GM23248 (cell line): Measurements from ENCODE around the gene C3orf18. TPM values are rescaled to one million over a fixed set of nuclear protein-coding genes. Genes with fewer than 3 reads are reported as not detected.
A peak's percentile ranks its signal among the peaks of the same experiment; 100 is the strongest.

Source experiments
- DNase-seq: peaks from one replicate; pipeline ENCODE4 v3.0.0-alpha.2; 2015
- H2AFZ ChIP-seq: fragments of 200-600 bp; sonication (generic); 2 replicates; pipeline ENCODE4 v1.6.1; 2016; ENCODE audit warnings: antibody characterized with exemption
- H3F3A ChIP-seq: fragments of 200-600 bp; sonication (generic); 2 replicates; pipeline ENCODE4 v1.6.1; 2016; ENCODE audit warnings: mild to moderate bottlenecking, antibody characterized with exemption, mixed run types; ENCODE audit not compliant: insufficient read depth
- H3K27ac ChIP-seq: fragments of 200-600 bp; sonication (generic); 2 replicates; pipeline ENCODE4 v1.5.1; 2016; ENCODE audit warnings: mild to moderate bottlenecking
- H3K27me3 ChIP-seq: fragments of 200-600 bp; sonication (generic); replicated peaks from 2 replicates; pipeline ENCODE4 v1.6.1; 2016; ENCODE audit warnings: mild to moderate bottlenecking; ENCODE audit not compliant: insufficient read depth
- H3K36me3 ChIP-seq: fragments of 200-600 bp; sonication (generic); 2 replicates; pipeline ENCODE4 v1.6.1; 2016; ENCODE audit warnings: low read depth, mild to moderate bottlenecking
- H3K4me1 ChIP-seq: fragments of 200-600 bp; sonication (generic); 2 replicates; pipeline ENCODE4 v1.6.1; 2016; ENCODE audit warnings: mild to moderate bottlenecking; ENCODE audit not compliant: insufficient read depth
- H3K4me2 ChIP-seq: fragments of 200-600 bp; sonication (generic); one replicate; pipeline ENCODE4 v1.6.1; 2016; ENCODE audit warnings: mild to moderate bottlenecking; ENCODE audit not compliant: unreplicated experiment
- H3K4me3 ChIP-seq: fragments of 200-600 bp; sonication (generic); 2 replicates; pipeline ENCODE4 v1.5.1; 2016; ENCODE audit warnings: mild to moderate bottlenecking
- H3K79me2 ChIP-seq: fragments of 200-600 bp; sonication (generic); 2 replicates; pipeline ENCODE4 v1.6.1; 2016; ENCODE audit warnings: mild to moderate bottlenecking; ENCODE audit not compliant: insufficient read depth
- H3K9ac ChIP-seq: fragments of 200-600 bp; sonication (generic); 2 replicates; pipeline ENCODE4 v1.6.1; 2016; ENCODE audit warnings: mild to moderate bottlenecking
- H3K9me2 ChIP-seq: fragments of 200-600 bp; sonication (generic); 2 replicates; pipeline ENCODE4 v1.6.1; 2016; ENCODE audit warnings: mixed run types, mild to moderate bottlenecking, moderate library complexity; ENCODE audit not compliant: insufficient read depth
- H3K9me3 ChIP-seq: fragments of 200-600 bp; sonication (generic); one replicate; pipeline ENCODE4 v1.6.1; 2017; ENCODE audit warnings: low read depth
- H4K20me1 ChIP-seq: fragments of 200-600 bp; sonication (generic); 2 replicates; pipeline ENCODE4 v1.6.0; 2016; ENCODE audit not compliant: insufficient read depth
- EZH2 ChIP-seq: fragments of 200-600 bp; sonication (generic); IDR thresholded peaks from 2 replicates; pipeline ENCODE4 v1.6.1; 2018; ENCODE audit warnings: antibody characterized with exemption, mild to moderate bottlenecking; ENCODE audit not compliant: insufficient read depth, poor library complexity, severe bottlenecking
- EZH2phosphoT487 ChIP-seq: fragments of 200-600 bp; sonication (generic); IDR thresholded peaks from 2 replicates; pipeline ENCODE4 v1.6.1; 2018; ENCODE audit warnings: antibody characterized with exemption, moderate library complexity, mild to moderate bottlenecking, low read depth; ENCODE audit not compliant: insufficient read depth
- WGBS, 2 experiments: methylation state at CpG; one replicate each; pipeline ENCODE4 v1.1.6; 2015 to 2017; ENCODE audit warnings: low lambda C conversion rate in 2 of 2, low coverage in 1 of 2; ENCODE audit errors: missing lambda C conversion rate in 2 of 2; 5-methylcytosine and 5-hydroxymethylcytosine counted together
- in situ Hi-C: fragments of 300-500 bp; cut with MboI; formaldehyde crosslinking; loops from 2 replicates; pipeline ENCODE4 v1.15.0; 2020
- polyA plus RNA-seq: library from polyadenylated mRNA; unstranded; fragments of >200 nt; fragmentation: Nextera tagmentation; extraction: Ambion mirVana; gene quantifications from 2 replicates; pipeline ENCODE4 v1.2.1, GENCODE V29; 2016
- total RNA-seq: library from RNA; depleted of rRNA; stranded (reverse); fragments of >200 nt; shearing (Covaris generic); gene quantifications from 2 replicates; pipeline ENCODE4 v1.2.3, GENCODE V29; 2014

C3orf18 gene
- total and polyA plus RNA-seq, 2 experiments from 2014 or later, result 17.3 to 17.4 TPM

DNA sequence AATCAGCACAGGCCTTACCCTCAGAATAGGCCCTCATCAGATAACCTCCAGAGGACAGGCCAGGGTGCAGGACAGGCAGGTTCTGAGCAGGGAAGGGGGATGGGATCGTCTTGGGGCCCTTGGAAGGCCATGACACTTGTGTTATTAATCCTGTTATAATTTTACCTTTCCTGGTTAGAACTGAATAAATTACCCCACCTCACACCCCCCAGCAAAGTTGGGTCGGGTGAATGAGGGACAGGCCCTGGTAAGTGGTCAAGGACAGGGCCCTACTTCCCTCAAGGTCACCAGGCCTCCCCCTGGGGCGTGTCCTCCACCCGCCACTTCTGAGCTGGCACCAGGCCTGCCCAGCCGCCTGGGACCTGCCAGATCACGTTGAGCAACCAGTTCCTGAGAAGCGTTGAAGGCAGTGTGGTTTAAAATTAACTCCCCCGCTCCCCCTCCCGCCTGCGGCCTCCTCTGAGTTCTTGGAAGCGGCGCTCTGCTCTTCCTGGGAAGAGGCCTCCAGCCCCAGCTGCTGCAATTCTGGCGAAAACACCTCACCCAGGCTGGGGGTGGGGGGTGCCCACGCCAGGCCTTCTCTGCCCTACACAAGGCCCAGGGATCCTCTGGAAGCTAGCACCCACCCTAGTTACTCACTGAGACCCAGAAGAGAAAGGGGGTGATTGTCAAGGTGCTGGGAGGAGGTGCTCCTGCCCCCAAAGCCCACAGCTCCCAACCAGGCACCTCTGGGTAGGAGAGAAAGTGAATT, 33.5 kb upstream of the C3orf18 start:
- peak overlapping the region; percentile 96 for H3K9ac ChIP-seq
- 7% methylated on average over 14 of the region's 14 CpGs for WGBS, 2 experiments
- in situ Hi-C loops, result no loop called here
- no peaks in the 10 kb centered on the region for H3K9me2 ChIP-seq
- H2AFZ ChIP-seq, result peak overlapping the region; percentile 76
- no peaks in the 10 kb centered on the region for H3K36me3 ChIP-seq
- H3K27me3 ChIP-seq, result no peaks in the 10 kb centered on the region
- peak; percentile 98 for DNase-seq
- H3K4me2 ChIP-seq, result peak overlapping the region; percentile 94
- H3K9me3 ChIP-seq, result no peaks in the 10 kb centered on the region
- peak overlapping the region; percentile 99 for H3K27ac ChIP-seq
- peaks cover 12% of the 10 kb centered on the region for H3F3A ChIP-seq
- no peaks in the 10 kb centered on the region for H3K79me2 ChIP-seq
- TF ChIP-seq EZH2 (no peak), EZH2phosphoT487 (no peak)
- no peaks in the 10 kb centered on the region for H4K20me1 ChIP-seq
- peak overlapping the region; percentile 57 for H3K4me3 ChIP-seq
- H3K4me1 ChIP-seq, result peaks cover 19% of the 10 kb centered on the region

GRCh38 chr3:50600141-50600753, 32.7 kb upstream of the C3orf18 start:
- TF ChIP-seq EZH2 (no peak), EZH2phosphoT487 (no peak)

DNA sequence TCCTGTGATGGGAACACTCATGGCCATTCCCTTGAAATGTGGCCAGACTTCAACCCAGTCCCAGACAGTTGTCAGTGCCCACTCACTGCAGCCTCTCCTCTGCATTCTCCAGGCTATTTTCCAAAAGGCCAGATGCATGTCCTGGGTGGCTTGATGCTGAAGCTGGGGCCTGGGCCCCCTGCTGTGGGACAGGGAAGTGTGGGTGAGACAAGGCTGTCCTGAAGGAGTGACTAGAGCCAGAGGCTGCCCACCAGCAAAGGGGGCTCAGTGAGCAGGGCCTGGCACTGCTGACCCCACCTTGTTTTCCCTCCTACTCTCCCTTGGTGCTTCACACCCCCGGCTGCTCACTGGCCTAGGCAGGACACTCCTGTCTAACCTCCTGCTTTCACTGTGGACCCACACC, 32.2 kb upstream of the C3orf18 start:
- no peaks in the 10 kb centered on the region for H3K27me3 ChIP-seq
- H3K4me2 ChIP-seq, result no peak overlapping the region
- no peak overlapping the region for H3K27ac ChIP-seq
- no peak overlapping the region for H3K4me3 ChIP-seq
- H3F3A ChIP-seq, result peaks cover 17% of the 10 kb centered on the region
- H3K4me1 ChIP-seq, result peaks cover 19% of the 10 kb centered on the region
- no peak overlapping the region for H3K9ac ChIP-seq
- TF ChIP-seq EZH2phosphoT487, result no peak
- TF ChIP-seq EZH2, result no peak
- H3K9me2 ChIP-seq, result no peaks in the 10 kb centered on the region
- no peaks in the 10 kb centered on the region for H3K9me3 ChIP-seq
- WGBS, 2 experiments, result 87 to 95% methylated on average over 1 of the region's 1 CpG
- no peaks in the 10 kb centered on the region for H3K36me3 ChIP-seq
- H2AFZ ChIP-seq, result no peak overlapping the region
- peak; percentile 35 for DNase-seq
- H4K20me1 ChIP-seq, result no peaks in the 10 kb centered on the region
- no peaks in the 10 kb centered on the region for H3K79me2 ChIP-seq
- in situ Hi-C loops, result no loop called here

More at GRCh38 chr3:50600141-50600753, 32.7 kb upstream of the C3orf18 start:
- H4K20me1 ChIP-seq, result no peaks in the 10 kb centered on the region
- 77 to 80% methylated on average over 9 of the region's 9 CpGs for WGBS, 2 experiments
- H2AFZ ChIP-seq, result no peak overlapping the region
- no peak overlapping the region for H3K4me3 ChIP-seq
- no peak for DNase-seq
- no peaks in the 10 kb centered on the region for H3K36me3 ChIP-seq
- peak overlapping the region; percentile 96 for H3K9ac ChIP-seq
- in situ Hi-C loops, result no loop called here
- H3F3A ChIP-seq, result peaks cover 15% of the 10 kb centered on the region
- no peaks in the 10 kb centered on the region for H3K27me3 ChIP-seq
- H3K4me2 ChIP-seq, result no peak overlapping the region
- H3K9me3 ChIP-seq, result no peaks in the 10 kb centered on the region
- peak overlapping the region; percentile 99; the same call in 1 of the 2 replicates for H3K27ac ChIP-seq
- H3K9me2 ChIP-seq, result no peaks in the 10 kb centered on the region
- H3K79me2 ChIP-seq, result no peaks in the 10 kb centered on the region
- H3K4me1 ChIP-seq, result peaks cover 19% of the 10 kb centered on the region

- H3K79me2 ChIP-seq, result no peaks in the 10 kb centered on the region
- H3K9ac ChIP-seq, result no peak overlapping the region
- H3K9me3 ChIP-seq, result no peaks in the 10 kb centered on the region
- 61 to 76% methylated on average over 6 of the region's 6 CpGs for WGBS, 2 experiments
- H3K27me3 ChIP-seq, result no peaks in the 10 kb centered on the region
- H3F3A ChIP-seq, result peaks cover 17% of the 10 kb centered on the region
- no peak overlapping the region for H3K4me2 ChIP-seq
- peaks cover 19% of the 10 kb centered on the region for H3K4me1 ChIP-seq
- no peaks in the 10 kb centered on the region for H3K9me2 ChIP-seq
- H2AFZ ChIP-seq, result no peak overlapping the region
- no peak overlapping the region for H3K27ac ChIP-seq
- no peak overlapping the region for H3K4me3 ChIP-seq
- H4K20me1 ChIP-seq, result no peaks in the 10 kb centered on the region
- no peaks in the 10 kb centered on the region for H3K36me3 ChIP-seq
- in situ Hi-C loops, result no loop called here
- no peak for DNase-seq
- TF ChIP-seq EZH2phosphoT487, result no peak
- TF ChIP-seq EZH2, result no peak
These were observed 31.7 kb upstream of the C3orf18 start for GRCh38 chr3:50599115-50599715.
